ENCODE data around the gene FMNL2.

GRCh38 chr2:152437276-152438108 lies 102.5 kb downstream of the FMNL2 start:
- TF ChIP-seq, protein P1, sequence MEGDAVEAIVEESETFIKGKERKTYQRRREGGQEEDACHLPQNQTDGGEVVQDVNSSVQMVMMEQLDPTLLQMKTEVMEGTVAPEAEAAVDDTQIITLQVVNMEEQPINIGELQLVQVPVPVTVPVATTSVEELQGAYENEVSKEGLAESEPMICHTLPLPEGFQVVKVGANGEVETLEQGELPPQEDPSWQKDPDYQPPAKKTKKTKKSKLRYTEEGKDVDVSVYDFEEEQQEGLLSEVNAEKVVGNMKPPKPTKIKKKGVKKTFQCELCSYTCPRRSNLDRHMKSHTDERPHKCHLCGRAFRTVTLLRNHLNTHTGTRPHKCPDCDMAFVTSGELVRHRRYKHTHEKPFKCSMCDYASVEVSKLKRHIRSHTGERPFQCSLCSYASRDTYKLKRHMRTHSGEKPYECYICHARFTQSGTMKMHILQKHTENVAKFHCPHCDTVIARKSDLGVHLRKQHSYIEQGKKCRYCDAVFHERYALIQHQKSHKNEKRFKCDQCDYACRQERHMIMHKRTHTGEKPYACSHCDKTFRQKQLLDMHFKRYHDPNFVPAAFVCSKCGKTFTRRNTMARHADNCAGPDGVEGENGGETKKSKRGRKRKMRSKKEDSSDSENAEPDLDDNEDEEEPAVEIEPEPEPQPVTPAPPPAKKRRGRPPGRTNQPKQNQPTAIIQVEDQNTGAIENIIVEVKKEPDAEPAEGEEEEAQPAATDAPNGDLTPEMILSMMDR (IDR thresholded peaks at IDR 0.05; ENCODE audit: insufficient read depth, low read length, poor library complexity, severe bottlenecking): no peak
- TF ChIP-seq EZH2phosphoT487 (conservative IDR thresholded peaks at IDR 0.05; ENCODE audit: low read length): no peak

Measured in SU-DHL-6 (cell line).